Common myeloid progenitor, CD34-positive (primary cell): Measurements from ENCODE around the gene CDH1.

Experiments used
- CTCF ChIA-PET: fragments of 350-600 bp; sonication (Branson Sonifier 250); formaldehyde crosslinking; loops from one replicate; lab custom pipeline; 2021; ENCODE audit warnings: antibody characterized with exemption; lab: Charles Lee
- POLR2A ChIA-PET: fragments of 350-600 bp; sonication (Branson Sonifier 250); formaldehyde crosslinking; loops from one replicate; lab custom pipeline; 2021; ENCODE audit warnings: antibody characterized with exemption; lab: Charles Lee
- DNase-seq, 3 donors: peaks; one replicate each; pipeline versions ENCODE4 v3.0.0 to v3.0.0-alpha.2; 2013
- H3K27ac ChIP-seq, 2 experiments: 1 replicate in 1 of 2; 2 replicates in 1 of 2; pipeline ENCODE4 v1.7.0; 2013; ENCODE audit warnings: inconsistent platforms in 2 of 2, low read length in 2 of 2, mild to moderate bottlenecking in 2 of 2, low read depth in 1 of 2, moderate library complexity in 1 of 2; ENCODE audit not compliant: severe bottlenecking in 2 of 2, insufficient read depth in 1 of 2, poor library complexity in 1 of 2
- H3K27me3 ChIP-seq, 5 experiments: replicated peaks in 2 of 5; 1 replicate in 3 of 5; 2 replicates in 2 of 5; pipeline versions ENCODE4 v1.6.1 to v1.7.0; 2013; ENCODE audit warnings: low read length in 4 of 5, mild to moderate bottlenecking in 2 of 5, moderate library complexity in 2 of 5, inconsistent platforms in 1 of 5; ENCODE audit not compliant: insufficient read depth in 5 of 5, control insufficient read depth in 4 of 5
- H3K36me3 ChIP-seq, 4 experiments: 1 replicate in 2 of 4; 2 replicates in 2 of 4; pipeline versions ENCODE4 v1.6.1 to v1.7.0; 2013; ENCODE audit warnings: low read length in 3 of 4, control low read depth in 1 of 4, mild to moderate bottlenecking in 1 of 4; ENCODE audit not compliant: control insufficient read depth in 4 of 4, insufficient read depth in 4 of 4
- H3K4me1 ChIP-seq, 4 experiments: 1 replicate in 3 of 4; 2 replicates in 1 of 4; pipeline versions ENCODE4 v1.6.1 to v1.7.1; 2013; ENCODE audit warnings: low read length in 3 of 4, mild to moderate bottlenecking in 3 of 4, control low read depth in 1 of 4, inconsistent platforms in 1 of 4, moderate library complexity in 1 of 4; ENCODE audit not compliant: control insufficient read depth in 4 of 4, insufficient read depth in 4 of 4; ENCODE audit errors: control extremely low read depth in 1 of 4
- H3K4me3 ChIP-seq, 7 experiments: 1 replicate in 4 of 7; 2 replicates in 3 of 7; pipeline versions ENCODE4 v1.5.1 to v1.7.0; 2013; ENCODE audit warnings: mild to moderate bottlenecking in 7 of 7, low read length in 6 of 7, moderate library complexity in 6 of 7, inconsistent platforms in 2 of 7, low read depth in 2 of 7, control low read depth in 1 of 7; ENCODE audit not compliant: insufficient read depth in 4 of 7, control insufficient read depth in 1 of 7; ENCODE audit errors: extremely low read depth in 1 of 7
- H3K9me3 ChIP-seq, 5 experiments: 1 replicate in 4 of 5; 2 replicates in 1 of 5; pipeline versions ENCODE4 v1.6.1 to v1.7.1; 2013; ENCODE audit warnings: low read length in 4 of 5, mild to moderate bottlenecking in 2 of 5, inconsistent platforms in 1 of 5, low read depth in 1 of 5, moderate library complexity in 1 of 5; ENCODE audit not compliant: control insufficient read depth in 4 of 5, insufficient read depth in 2 of 5; ENCODE audit errors: control extremely low read depth in 1 of 5
- WGBS: methylation state at CpG from one replicate; pipeline ENCODE4 v1.1.5; 2013; ENCODE audit not compliant: insufficient coverage; 5-methylcytosine and 5-hydroxymethylcytosine counted together

Gene CDH1

GRCh38 chr16:68875871-68876270 is 138.8 kb downstream of the CDH1 start:
- ChIA-PET POLR2A (no interaction called here), CTCF (no interaction called here)
- H3K27ac ChIP-seq = no peak overlapping the region
- H3K4me1 ChIP-seq = no peaks in the 10 kb centered on the region
- no peaks in the 10 kb centered on the region for H3K27me3 ChIP-seq
- no peak for DNase-seq
- peaks cover 0 to 19% (median 5%) of the 10 kb centered on the region in 4 experiments for H3K36me3 ChIP-seq
- no CpG with 5 or more reads among the region's 4 CpGs for WGBS
- H3K4me3 ChIP-seq = no peak overlapping the region
- H3K9me3 ChIP-seq = no peaks in the 10 kb centered on the region

DNA sequence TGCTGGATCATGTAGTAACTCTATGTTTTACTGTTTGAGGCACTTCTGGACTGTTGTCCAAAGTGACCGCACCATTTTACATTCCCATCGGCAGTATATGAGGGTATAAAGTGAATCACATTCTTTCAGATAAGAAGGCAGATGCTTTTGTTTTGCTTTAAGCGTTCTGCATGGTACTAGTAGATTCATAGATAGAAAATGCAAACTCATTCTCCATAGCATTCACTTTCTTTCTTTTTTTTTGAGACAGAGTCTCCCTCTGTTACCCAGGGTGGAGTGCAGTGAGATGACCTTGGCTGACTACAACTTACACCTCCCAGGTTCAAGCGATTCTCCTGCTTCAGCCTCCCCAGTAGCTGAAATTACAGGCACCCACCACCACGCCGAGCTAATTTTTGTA is 146.6 kb downstream of the CDH1 start:
- Histone ChIP-seq H3K27ac (no peak overlapping the region), H3K9me3 (no peaks in the 10 kb centered on the region), H3K4me1 (no peaks in the 10 kb centered on the region), H3K27me3 (no peaks in the 10 kb centered on the region), H3K36me3 (peaks cover 0 to 6% (median 2%) of the 10 kb centered on the region in 4 experiments), H3K4me3 (no peak overlapping the region)
- WGBS = 97% methylated on average over 5 of the region's 6 CpGs
- DNase-seq = no peak
- CTCF ChIA-PET = no interaction called here
- POLR2A ChIA-PET = no interaction called here

GRCh38 chr16:68884401-68884800 is 147.3 kb downstream of the CDH1 start:
- Histone ChIP-seq H3K9me3 (no peaks in the 10 kb centered on the region), H3K36me3 (peaks cover 0 to 4% (median 2%) of the 10 kb centered on the region in 4 experiments), H3K27me3 (no peaks in the 10 kb centered on the region), H3K27ac (no peak overlapping the region), H3K4me1 (no peaks in the 10 kb centered on the region), H3K4me3 (no peak overlapping the region)
- ChIA-PET CTCF (no interaction called here), POLR2A (no interaction called here)
- no peak for DNase-seq
- WGBS = no CpG with 5 or more reads among the region's 1 CpG
